KBM-7 (cell line): ENCODE data around the gene CHKB.
"Not testable (repeated sequence)": the region's sequence is repeated elsewhere in the genome, so short reads cannot be mapped to it uniquely, and the experiment has no call there.

ENCODE experiments used
- DNase-seq: peaks from one replicate; pipeline ENCODE4 v3.0.0-alpha.2; 2015
- in situ Hi-C: fragments of 300-500 bp; cut with MboI; formaldehyde crosslinking; loops from 2 replicates; pipeline ENCODE4 v1.14.3; 2020; ENCODE audit warnings: low sequenced_read_pairs, low pct_unique_long_range_greater_than_20kb, mixed read lengths

Gene CHKB

GRCh38 chr22:50582493-50583293 lies at the start of gene CHKB:
CHKB (minus strand) TSS chr22:50582849; CDS start chr22:50582781, 68 bp downstream.
- in situ Hi-C loops = no loop called here
- DNase-seq = peak; percentile 98

- in situ Hi-C loops = no loop called here
- DNase-seq = no peak
Observed at GRCh38 chr22:50630376-50630775, 47.7 kb upstream of the CHKB start.

- in situ Hi-C loops = no loop called here
- DNase-seq = no peak
Observed at GRCh38 chr22:50628543-50629134, 46.0 kb upstream of the CHKB start.

- peak; percentile 73 for DNase-seq
- in situ Hi-C loops = no loop called here
Observed at GRCh38 chr22:50627642-50628542, 45.2 kb upstream of the CHKB start, which contains the start of gene ARSA. ARSA (minus strand) TSS chr22:50628152; CDS start chr22:50627779, 373 bp downstream.

- in situ Hi-C loops = no loop called here
- no peak for DNase-seq
Observed at GRCh38 chr22:50626850-50627641, 44.4 kb upstream of the CHKB start.

GRCh38 chr22:50626314-50626849 lies 43.7 kb upstream of the CHKB start:
- in situ Hi-C loops = no loop called here
- no peak for DNase-seq

- in situ Hi-C loops = no loop called here
- DNase-seq = no peak
Observed at GRCh38 chr22:50625568-50626313, 43.1 kb upstream of the CHKB start.

- in situ Hi-C loops = no loop called here
Observed at GRCh38 chr22:50625131-50625567, 42.5 kb upstream of the CHKB start.

GRCh38 chr22:50624347-50625130 lies 41.9 kb upstream of the CHKB start:
- in situ Hi-C loops = no loop called here

More at GRCh38 chr22:50625131-50625567, 42.5 kb upstream of the CHKB start:
- DNase-seq = no peak

GRCh38 chr22:50622723-50623327 lies 40.2 kb upstream of the CHKB start:
- in situ Hi-C loops = no loop called here
- no peak for DNase-seq

More at GRCh38 chr22:50624347-50625130, 41.9 kb upstream of the CHKB start:
- no peak for DNase-seq

GRCh38 chr22:50621948-50622722 lies 39.5 kb upstream of the CHKB start:
- in situ Hi-C loops = no loop called here
- DNase-seq = peak; percentile 63

- peak; percentile 79 for DNase-seq
- in situ Hi-C loops = no loop called here
Observed at GRCh38 chr22:50621356-50621880, 38.8 kb upstream of the CHKB start.

- DNase-seq = peak; percentile 92
- in situ Hi-C loops = no loop called here
Observed at GRCh38 chr22:50620593-50621355, 38.1 kb upstream of the CHKB start.

GRCh38 chr22:50614296-50614695 lies 31.6 kb upstream of the CHKB start:
- in situ Hi-C loops, DNase-seq: not testable (repeated sequence)
